Smooth muscle cell (in vitro differentiated cells): ENCODE measurements around the gene ITGA6. TPM values are rescaled to one million over a fixed set of nuclear protein-coding genes. Genes with fewer than 3 reads are reported as not detected.

Experiments used
- DNase-seq: peaks from one replicate; lab custom pipeline; 2025; ENCODE audit not compliant: unreplicated experiment; lab: John Stamatoyannopoulos, UW
- H2AFZ ChIP-seq: fragments of 200-600 bp; sonication (generic); 2 replicates; pipeline ENCODE4 v1.6.0; 2016; ENCODE audit warnings: antibody characterized with exemption, low read depth, mild to moderate bottlenecking
- H3F3A ChIP-seq: fragments of 200-600 bp; sonication (generic); 2 replicates; pipeline ENCODE4 v1.6.0; 2017; ENCODE audit warnings: antibody characterized with exemption, low read depth
- H3K27ac ChIP-seq: fragments of 200-600 bp; sonication (generic); 2 replicates; pipeline ENCODE4 v1.5.1; 2016; ENCODE audit warnings: low read depth, mild to moderate bottlenecking
- H3K27me3 ChIP-seq: fragments of 200-600 bp; sonication (generic); 2 replicates; pipeline ENCODE4 v1.6.1; 2016; ENCODE audit warnings: low read depth, mild to moderate bottlenecking
- H3K36me3 ChIP-seq: fragments of 200-600 bp; sonication (generic); 2 replicates; pipeline ENCODE4 v1.5.1; 2016; ENCODE audit warnings: low read depth
- H3K4me1 ChIP-seq: fragments of 200-600 bp; sonication (generic); 2 replicates; pipeline ENCODE4 v1.5.1; 2016; ENCODE audit warnings: low read depth
- H3K4me2 ChIP-seq: fragments of 200-600 bp; sonication (generic); 2 replicates; pipeline ENCODE4 v1.6.0; 2016; ENCODE audit warnings: mild to moderate bottlenecking
- H3K4me3 ChIP-seq: fragments of 200-600 bp; sonication (generic); 2 replicates; pipeline ENCODE4 v1.5.1; 2016; ENCODE audit warnings: mild to moderate bottlenecking
- H3K79me2 ChIP-seq: fragments of 200-600 bp; sonication (generic); 2 replicates; pipeline ENCODE4 v1.6.0; 2016; ENCODE audit warnings: low read depth, mild to moderate bottlenecking
- H3K9ac ChIP-seq: fragments of 200-600 bp; sonication (generic); 2 replicates; pipeline ENCODE4 v1.6.0; 2016; ENCODE audit warnings: low read depth
- H3K9me3 ChIP-seq: fragments of 200-600 bp; sonication (generic); replicated peaks from 2 replicates; pipeline ENCODE4 v1.5.1; 2016; ENCODE audit warnings: low read depth
- H4K20me1 ChIP-seq: fragments of 200-600 bp; sonication (generic); 2 replicates; pipeline ENCODE4 v1.6.0; 2016; ENCODE audit warnings: low read depth
- WGBS: methylation state at CpG from one replicate; pipeline ENCODE4 v1.1.7; 2016; ENCODE audit warnings: low lambda C conversion rate; 5-methylcytosine and 5-hydroxymethylcytosine counted together
- polyA plus RNA-seq: library from polyadenylated mRNA; unstranded; fragments of >200 nt; fragmentation: Nextera tagmentation; extraction: Ambion mirVana; gene quantifications from 2 replicates; pipeline ENCODE4 v1.2.1, GENCODE V29; 2016
- total RNA-seq: library from RNA; depleted of rRNA; stranded (reverse); fragments of >200 nt; gene quantifications from 2 replicates; pipeline ENCODE4 v1.2.3, GENCODE V29; 2014
- TF ChIP-seq, protein P1 (sequence below): fragments of 200-600 bp; sonication (generic); IDR thresholded peaks from 2 replicates; pipeline ENCODE4 v1.5.1; 2017; ENCODE audit warnings: borderline replicate concordance, mild to moderate bottlenecking, antibody characterized with exemption; ENCODE audit not compliant: insufficient read depth, poor library complexity, severe bottlenecking

Gene ITGA6
- total and polyA plus RNA-seq, 2 experiments from 2014 or later: 11.8 to 198 TPM

DNA sequence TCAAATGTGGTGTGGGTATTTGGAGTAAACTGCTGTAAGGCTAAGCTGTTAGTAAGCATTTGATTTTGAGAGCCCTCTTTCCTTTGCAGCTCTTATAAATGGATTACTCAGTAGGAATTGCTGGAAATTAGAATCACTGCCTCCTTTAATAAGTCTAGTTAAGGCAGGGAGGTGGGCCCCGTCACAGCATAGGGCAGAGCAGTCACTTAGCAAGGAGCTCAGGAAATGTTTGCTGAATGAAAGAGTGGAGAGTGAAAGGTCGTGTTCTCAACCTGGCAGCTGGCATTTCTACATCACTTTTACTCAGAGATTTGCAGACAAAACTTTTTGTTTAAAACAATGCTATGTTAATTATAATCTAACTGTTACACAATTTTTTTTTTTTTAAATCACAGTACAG is 25.5 kb downstream of the ITGA6 start:
- Histone ChIP-seq H3K27me3 (no peaks in the 10 kb centered on the region), H3K36me3 (no peaks in the 10 kb centered on the region), H3K4me3 (no peak overlapping the region), H3K4me2 (no peak overlapping the region), H4K20me1 (no peaks in the 10 kb centered on the region), H3K9ac (no peak overlapping the region), H3F3A (no peaks in the 10 kb centered on the region), H3K27ac (no peak overlapping the region), H2AFZ (no peak overlapping the region), H3K9me3 (no peaks in the 10 kb centered on the region), H3K79me2 (no peaks in the 10 kb centered on the region), H3K4me1 (peaks cover 11% of the 10 kb centered on the region)
- 77% methylated on average over 2 of the region's 2 CpGs for WGBS
- TF ChIP-seq, protein P1, sequence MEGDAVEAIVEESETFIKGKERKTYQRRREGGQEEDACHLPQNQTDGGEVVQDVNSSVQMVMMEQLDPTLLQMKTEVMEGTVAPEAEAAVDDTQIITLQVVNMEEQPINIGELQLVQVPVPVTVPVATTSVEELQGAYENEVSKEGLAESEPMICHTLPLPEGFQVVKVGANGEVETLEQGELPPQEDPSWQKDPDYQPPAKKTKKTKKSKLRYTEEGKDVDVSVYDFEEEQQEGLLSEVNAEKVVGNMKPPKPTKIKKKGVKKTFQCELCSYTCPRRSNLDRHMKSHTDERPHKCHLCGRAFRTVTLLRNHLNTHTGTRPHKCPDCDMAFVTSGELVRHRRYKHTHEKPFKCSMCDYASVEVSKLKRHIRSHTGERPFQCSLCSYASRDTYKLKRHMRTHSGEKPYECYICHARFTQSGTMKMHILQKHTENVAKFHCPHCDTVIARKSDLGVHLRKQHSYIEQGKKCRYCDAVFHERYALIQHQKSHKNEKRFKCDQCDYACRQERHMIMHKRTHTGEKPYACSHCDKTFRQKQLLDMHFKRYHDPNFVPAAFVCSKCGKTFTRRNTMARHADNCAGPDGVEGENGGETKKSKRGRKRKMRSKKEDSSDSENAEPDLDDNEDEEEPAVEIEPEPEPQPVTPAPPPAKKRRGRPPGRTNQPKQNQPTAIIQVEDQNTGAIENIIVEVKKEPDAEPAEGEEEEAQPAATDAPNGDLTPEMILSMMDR: no peak
- no peak for DNase-seq

DNA sequence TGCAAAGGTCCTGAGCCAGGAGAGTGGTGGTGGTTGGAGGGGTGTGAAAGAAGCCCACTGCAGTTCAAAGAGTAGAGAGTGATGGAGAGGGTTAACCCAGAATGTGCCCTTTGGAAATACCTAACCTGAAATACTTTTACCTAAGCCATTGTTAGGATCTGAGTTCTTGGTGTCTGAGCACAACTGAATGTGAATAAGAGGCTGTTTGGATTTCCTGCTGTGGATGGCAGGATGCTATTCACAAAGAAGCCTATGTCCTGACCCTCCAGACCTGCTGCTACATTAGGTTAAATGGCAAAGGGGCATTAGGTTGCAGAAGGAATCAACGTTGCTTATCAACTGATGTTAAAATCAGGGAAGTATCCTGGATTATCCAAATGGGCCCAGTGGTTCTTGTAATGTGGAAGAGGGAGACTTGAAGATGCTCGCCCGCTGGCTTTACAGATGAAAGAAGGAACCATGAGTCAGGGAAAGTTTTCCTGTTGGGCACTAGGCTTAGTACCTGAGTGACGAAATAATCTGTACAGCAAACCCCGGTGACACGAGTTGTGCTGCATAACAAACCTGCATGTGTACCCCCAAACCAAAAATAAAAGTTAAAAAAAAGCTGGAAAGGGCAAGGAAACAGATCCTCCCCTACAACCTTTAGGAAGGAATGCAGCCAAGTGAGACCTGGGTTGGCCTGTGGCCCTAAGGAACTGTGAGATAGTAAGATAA is 27.2 kb downstream of the ITGA6 start:
- Histone ChIP-seq H3K36me3 (no peaks in the 10 kb centered on the region), H3K79me2 (no peaks in the 10 kb centered on the region), H3K4me1 (peaks cover 16% of the 10 kb centered on the region), H3F3A (no peaks in the 10 kb centered on the region), H3K27ac (no peak overlapping the region), H3K4me3 (no peak overlapping the region), H3K9ac (no peak overlapping the region), H3K27me3 (no peaks in the 10 kb centered on the region), H3K9me3 (no peaks in the 10 kb centered on the region), H3K4me2 (no peak overlapping the region), H4K20me1 (no peaks in the 10 kb centered on the region), H2AFZ (no peak overlapping the region)
- TF ChIP-seq, protein P1: no peak
- DNase-seq: no peak
- 73% methylated on average over 6 of the region's 6 CpGs for WGBS

DNA sequence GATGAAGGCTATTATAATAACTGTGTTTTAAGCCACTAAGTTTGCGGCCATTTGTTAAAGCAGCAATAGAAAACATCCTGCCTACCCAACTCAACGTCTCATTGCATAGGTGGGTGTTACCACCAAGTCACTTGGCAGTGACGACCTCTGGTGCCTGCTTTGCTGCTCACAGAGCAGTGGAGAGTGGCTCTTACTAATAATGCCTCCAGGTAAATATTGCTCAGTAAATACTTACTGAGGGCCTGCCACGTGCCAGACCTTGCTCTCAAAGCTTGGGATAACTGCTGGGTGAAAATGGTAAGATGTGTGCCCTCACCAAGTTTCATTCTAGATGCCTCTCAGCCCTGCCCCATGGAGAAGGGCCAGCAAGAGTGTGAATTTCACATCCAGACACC is 27.7 kb downstream of the ITGA6 start:
- no peaks in the 10 kb centered on the region for H3K79me2 ChIP-seq
- no peak overlapping the region for H3K4me3 ChIP-seq
- WGBS: 45% methylated on average over 4 of the region's 4 CpGs
- H3K9me3 ChIP-seq: no peaks in the 10 kb centered on the region
- no peak for DNase-seq
- H3K36me3 ChIP-seq: no peaks in the 10 kb centered on the region
- no peaks in the 10 kb centered on the region for H3K27me3 ChIP-seq
- H3K27ac ChIP-seq: no peak overlapping the region
- no peak overlapping the region for H3K4me2 ChIP-seq
- H2AFZ ChIP-seq: no peak overlapping the region
- H3F3A ChIP-seq: no peaks in the 10 kb centered on the region
- H4K20me1 ChIP-seq: no peaks in the 10 kb centered on the region
- TF ChIP-seq, protein P1: no peak
- H3K4me1 ChIP-seq: peaks cover 16% of the 10 kb centered on the region
- no peak overlapping the region for H3K9ac ChIP-seq

DNA sequence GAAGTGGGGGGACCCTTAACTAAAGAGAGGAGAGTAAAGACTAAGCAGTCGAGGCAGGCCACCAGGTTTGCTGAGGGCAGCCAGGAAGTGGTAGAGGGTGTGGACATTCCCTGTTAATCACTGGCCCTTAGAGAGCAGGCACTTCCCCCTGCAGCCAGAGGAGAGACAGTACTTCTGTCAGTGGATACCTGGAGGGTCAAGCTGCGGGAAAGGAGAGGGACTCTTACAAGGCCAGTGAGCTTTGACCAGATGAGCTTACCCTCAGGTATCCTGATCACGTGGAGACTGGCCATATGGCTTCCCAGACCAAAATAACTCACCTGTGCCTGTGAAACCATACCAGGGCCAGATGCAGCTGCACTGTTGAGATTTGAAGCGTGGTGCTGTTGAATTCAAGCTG is 28.6 kb downstream of the ITGA6 start:
- no peaks in the 10 kb centered on the region for H3F3A ChIP-seq
- H2AFZ ChIP-seq: no peak overlapping the region
- H3K4me3 ChIP-seq: no peak overlapping the region
- no peaks in the 10 kb centered on the region for H3K27me3 ChIP-seq
- no peak overlapping the region for H3K4me2 ChIP-seq
- no peak for DNase-seq
- H3K79me2 ChIP-seq: no peaks in the 10 kb centered on the region
- H3K36me3 ChIP-seq: no peaks in the 10 kb centered on the region
- H3K9me3 ChIP-seq: no peaks in the 10 kb centered on the region
- H3K27ac ChIP-seq: no peak overlapping the region
- TF ChIP-seq, protein P1: no peak
- H4K20me1 ChIP-seq: no peaks in the 10 kb centered on the region
- no peak overlapping the region for H3K9ac ChIP-seq
- 53% methylated on average over 4 of the region's 4 CpGs for WGBS
- peaks cover 18% of the 10 kb centered on the region for H3K4me1 ChIP-seq
